CD4-positive, CD25-positive, alpha-beta regulatory T cell (primary cell): Measurements from ENCODE around the gene OXGR1. TPM values are rescaled to one million over a fixed set of nuclear protein-coding genes. Genes with fewer than 3 reads are reported as not detected.

Experiments
- ATAC-seq, 2 donors: fragments of 150-1000 bp; cut with Tn5 transposase; one replicate each; pipeline ENCODE4 v1.10.0; 2021; ENCODE audit warnings: low read depth in 2 of 2, moderate number of reproducible peaks in 2 of 2, moderate library complexity in 1 of 2
- DNase-seq, 3 donors: peaks; one replicate each; pipeline versions ENCODE4 v3.0.0 to v3.0.0-alpha.2; 2012 to 2022; ENCODE audit warnings: mixed read lengths in 1 of 3
- H3K27ac ChIP-seq: one replicate; pipeline ENCODE4 v1.7.0; 2013; ENCODE audit warnings: mild to moderate bottlenecking, low read length; ENCODE audit not compliant: insufficient read depth, poor library complexity, severe bottlenecking
- H3K27me3 ChIP-seq: one replicate; pipeline ENCODE4 v1.7.0; 2013; ENCODE audit warnings: low read length; ENCODE audit not compliant: control insufficient read depth, insufficient read depth
- H3K36me3 ChIP-seq: one replicate; pipeline ENCODE4 v1.7.0; 2013; ENCODE audit warnings: mild to moderate bottlenecking, low read length, moderate library complexity; ENCODE audit not compliant: control insufficient read depth, insufficient read depth
- H3K4me1 ChIP-seq: 2 replicates; pipeline ENCODE4 v1.7.0; 2013; ENCODE audit warnings: mild to moderate bottlenecking, low read length; ENCODE audit not compliant: insufficient read depth, control insufficient read depth, poor library complexity, severe bottlenecking
- H3K4me3 ChIP-seq: one replicate; pipeline ENCODE4 v1.7.0; 2013; ENCODE audit warnings: low read depth, mild to moderate bottlenecking, low read length, moderate library complexity
- H3K9me3 ChIP-seq, 2 experiments: 1 replicate in 1 of 2; 2 replicates in 1 of 2; pipeline ENCODE4 v1.7.0; 2013; ENCODE audit warnings: low read length in 2 of 2, mild to moderate bottlenecking in 1 of 2, moderate library complexity in 1 of 2; ENCODE audit not compliant: control insufficient read depth in 2 of 2
- H3K27ac Mint-ChIP-seq, 3 donors: one replicate each; pipeline ENCODE4 v1.8.0; 2020 to 2022; ENCODE audit warnings: mild to moderate bottlenecking in 3 of 3, mixed read lengths in 3 of 3, moderate library complexity in 2 of 3
- H3K27me3 Mint-ChIP-seq: one replicate; pipeline ENCODE4 v1.8.0; 2022; ENCODE audit warnings: mild to moderate bottlenecking, mixed read lengths
- H3K36me3 Mint-ChIP-seq: one replicate; pipeline ENCODE4 v1.8.0; 2020; ENCODE audit warnings: mixed read lengths
- H3K4me1 Mint-ChIP-seq, 4 donors: one replicate each; pipeline ENCODE4 v1.8.0; 2020 to 2022; ENCODE audit warnings: mixed read lengths in 4 of 4, mild to moderate bottlenecking in 1 of 4
- H3K4me3 Mint-ChIP-seq, 4 donors: one replicate each; pipeline ENCODE4 v1.8.0; 2020 to 2022; ENCODE audit warnings: mild to moderate bottlenecking in 4 of 4, mixed read lengths in 4 of 4, moderate library complexity in 3 of 4
- H3K9me3 Mint-ChIP-seq, 7 donors: one replicate each; pipeline ENCODE4 v1.8.0; 2020 to 2022; ENCODE audit warnings: mixed read lengths in 7 of 7, mild to moderate bottlenecking in 3 of 7, moderate library complexity in 2 of 7
- polyA plus RNA-seq, 4 donors: library from polyadenylated mRNA; unstranded; fragments of 300-500 nt; fragmentation: Illumina TruSeq; gene quantifications; one replicate each; pipeline ENCODE4 v1.2.3, GENCODE V29; 2021
- total RNA-seq: library from RNA; stranded (reverse); gene quantifications from one replicate; pipeline ENCODE4 v1.2.3, GENCODE V29; 2022

OXGR1 gene
- total and polyA plus RNA-seq, 5 donors from 2014 or later: not detected

DNA sequence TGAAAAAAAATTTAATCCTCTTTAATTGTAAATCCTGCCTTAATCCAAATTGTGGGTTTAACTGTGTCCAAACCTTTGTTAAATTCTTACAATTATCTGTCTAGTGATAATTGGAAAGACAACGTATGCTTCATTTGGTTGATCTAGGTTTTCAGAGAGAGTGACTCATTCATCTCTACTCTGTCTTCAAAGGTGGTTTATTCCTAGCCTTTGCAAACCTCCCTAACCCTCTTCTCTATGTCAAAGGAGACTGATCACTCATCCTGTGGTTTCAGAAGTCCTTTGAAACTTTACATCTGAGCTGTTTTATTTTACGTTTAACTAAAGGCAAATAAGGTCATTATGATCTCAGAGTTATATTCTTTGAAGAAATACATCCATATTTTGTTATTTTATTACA, 8.8 kb upstream of the OXGR1 start:
- Mint-ChIP-seq H3K36me3 (no peaks in the 10 kb centered on the region), H3K9me3 (peaks cover 0 to 2% (median 0%) of the 10 kb centered on the region in 7 donors), H3K27ac (no peak overlapping the region), H3K4me3 (no peak overlapping the region), H3K27me3 (peaks cover 16% of the 10 kb centered on the region), H3K4me1 (no peaks in the 10 kb centered on the region)
- DNase-seq (no peak), ATAC-seq (no peak)
- Histone ChIP-seq H3K27me3 (peaks cover 12% of the 10 kb centered on the region), H3K36me3 (no peaks in the 10 kb centered on the region), H3K4me3 (no peak overlapping the region), H3K27ac (no peak overlapping the region), H3K4me1 (no peaks in the 10 kb centered on the region), H3K9me3 (no peaks in the 10 kb centered on the region)

- H3K4me3 ChIP-seq: no peak overlapping the region
- Mint-ChIP-seq H3K27me3 (peaks cover 16% of the 10 kb centered on the region), H3K36me3 (no peaks in the 10 kb centered on the region), H3K9me3 (peaks cover 0 to 2% (median 0%) of the 10 kb centered on the region in 7 donors), H3K4me3 (no peak overlapping the region), H3K4me1 (no peaks in the 10 kb centered on the region), H3K27ac (no peak overlapping the region)
- H3K4me1 ChIP-seq: no peaks in the 10 kb centered on the region
- DNase-seq (no peak), ATAC-seq (no peak)
- no peak overlapping the region for H3K27ac ChIP-seq
- H3K9me3 ChIP-seq: no peaks in the 10 kb centered on the region
- peaks cover 12% of the 10 kb centered on the region for H3K27me3 ChIP-seq
- no peaks in the 10 kb centered on the region for H3K36me3 ChIP-seq
These were observed 8.3 kb upstream of the OXGR1 start for GRCh38 chr13:97002581-97002980.

DNA sequence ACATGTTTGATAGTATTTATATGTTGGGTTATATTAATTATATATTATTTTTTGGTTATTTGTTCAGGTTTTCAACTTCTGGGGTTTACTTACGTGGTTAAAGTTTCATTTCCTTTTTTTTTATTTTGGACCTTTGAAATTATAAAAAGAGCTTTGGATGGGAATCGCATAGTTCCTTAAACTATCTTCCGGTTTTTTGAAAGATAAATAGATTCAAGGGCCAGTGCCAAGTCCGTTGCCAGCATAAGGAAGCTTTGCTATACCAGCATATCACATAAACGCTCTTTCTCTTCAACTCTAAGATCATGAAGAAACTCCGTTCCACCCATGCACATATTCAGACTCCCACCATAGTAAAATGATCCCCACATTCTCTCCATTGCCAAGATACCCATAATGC, 7.4 kb upstream of the OXGR1 start:
- H3K4me3 ChIP-seq: no peak overlapping the region
- no peaks in the 10 kb centered on the region for H3K9me3 ChIP-seq
- peaks cover 0 to under 1% (median 0%) of the 10 kb centered on the region in 7 donors for H3K9me3 Mint-ChIP-seq
- H3K4me1 ChIP-seq: no peaks in the 10 kb centered on the region
- H3K36me3 Mint-ChIP-seq: no peaks in the 10 kb centered on the region
- no peak overlapping the region for H3K27ac Mint-ChIP-seq
- H3K27ac ChIP-seq: no peak overlapping the region
- peaks cover 16% of the 10 kb centered on the region for H3K27me3 Mint-ChIP-seq
- ATAC-seq (no peak), DNase-seq (no peak)
- H3K4me1 Mint-ChIP-seq: no peaks in the 10 kb centered on the region
- peaks cover 12% of the 10 kb centered on the region for H3K27me3 ChIP-seq
- no peaks in the 10 kb centered on the region for H3K36me3 ChIP-seq
- H3K4me3 Mint-ChIP-seq: no peak overlapping the region

DNA sequence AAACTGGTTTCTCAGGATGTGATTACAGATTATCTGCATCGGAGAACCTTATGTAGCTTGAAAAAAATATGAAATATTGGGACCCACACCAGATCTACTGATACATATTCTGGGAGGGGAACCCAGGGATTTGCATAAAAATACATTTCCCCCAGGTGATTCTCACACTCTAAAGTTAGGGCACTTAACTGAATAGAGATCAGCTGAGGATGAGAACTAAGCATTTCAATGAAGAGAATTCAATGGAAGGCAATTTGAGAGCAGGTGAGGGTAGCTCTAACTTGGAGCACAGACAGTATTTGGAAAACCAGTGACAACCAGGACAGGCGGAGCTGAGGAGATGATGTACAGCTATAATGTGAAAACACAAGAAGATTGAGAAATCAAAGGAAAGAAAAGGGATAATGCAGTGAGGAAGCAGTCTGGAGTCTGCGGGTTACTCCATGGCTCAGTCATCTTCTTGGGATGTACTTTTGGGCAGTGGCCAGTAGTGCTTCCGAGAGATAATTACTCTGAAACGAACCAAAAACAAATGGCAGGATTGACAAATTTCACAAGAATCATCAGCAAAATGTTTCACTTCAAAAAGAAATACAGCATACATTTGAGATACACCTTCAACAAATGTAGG, 6.1 kb upstream of the OXGR1 start:
- Mint-ChIP-seq H3K4me1 (no peaks in the 10 kb centered on the region), H3K27me3 (peaks cover 16% of the 10 kb centered on the region), H3K9me3 (no peaks in the 10 kb centered on the region), H3K27ac (no peak overlapping the region), H3K4me3 (no peak overlapping the region), H3K36me3 (no peaks in the 10 kb centered on the region)
- Histone ChIP-seq H3K4me1 (no peaks in the 10 kb centered on the region), H3K27ac (no peak overlapping the region), H3K27me3 (peaks cover 12% of the 10 kb centered on the region), H3K9me3 (no peaks in the 10 kb centered on the region), H3K4me3 (no peak overlapping the region), H3K36me3 (no peaks in the 10 kb centered on the region)
- DNase-seq (no peak), ATAC-seq (no peak)

DNA sequence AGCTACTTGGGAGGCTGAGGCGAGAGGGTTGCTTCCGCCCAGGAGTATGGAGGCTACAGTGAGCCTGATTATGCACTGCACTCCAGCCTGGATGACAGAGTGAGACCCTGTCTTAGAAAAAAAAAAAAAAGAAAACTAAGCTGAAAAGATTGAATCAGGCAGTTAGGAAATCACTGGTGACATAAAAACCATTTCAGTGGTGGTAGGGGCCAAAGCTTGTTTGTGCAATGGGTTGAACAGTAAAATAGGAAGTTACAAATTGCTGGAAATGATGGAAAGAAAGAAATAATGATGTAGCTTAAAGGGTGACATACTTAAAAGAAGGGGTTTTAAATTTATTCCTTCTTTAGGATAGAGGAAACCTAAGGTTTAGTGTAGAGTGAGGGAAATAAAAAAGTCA, 4.8 kb upstream of the OXGR1 start:
- Mint-ChIP-seq H3K27ac (no peak overlapping the region), H3K9me3 (peaks cover 0 to 2% (median 0%) of the 10 kb centered on the region in 7 donors), H3K36me3 (no peaks in the 10 kb centered on the region), H3K27me3 (peaks cover 25% of the 10 kb centered on the region), H3K4me1 (no peaks in the 10 kb centered on the region), H3K4me3 (no peak overlapping the region)
- Histone ChIP-seq H3K9me3 (no peaks in the 10 kb centered on the region), H3K4me3 (no peak overlapping the region), H3K4me1 (no peaks in the 10 kb centered on the region), H3K36me3 (no peaks in the 10 kb centered on the region), H3K27ac (no peak overlapping the region), H3K27me3 (peaks cover 15% of the 10 kb centered on the region)
- no peak for ATAC-seq
- DNase-seq: no peak

DNA sequence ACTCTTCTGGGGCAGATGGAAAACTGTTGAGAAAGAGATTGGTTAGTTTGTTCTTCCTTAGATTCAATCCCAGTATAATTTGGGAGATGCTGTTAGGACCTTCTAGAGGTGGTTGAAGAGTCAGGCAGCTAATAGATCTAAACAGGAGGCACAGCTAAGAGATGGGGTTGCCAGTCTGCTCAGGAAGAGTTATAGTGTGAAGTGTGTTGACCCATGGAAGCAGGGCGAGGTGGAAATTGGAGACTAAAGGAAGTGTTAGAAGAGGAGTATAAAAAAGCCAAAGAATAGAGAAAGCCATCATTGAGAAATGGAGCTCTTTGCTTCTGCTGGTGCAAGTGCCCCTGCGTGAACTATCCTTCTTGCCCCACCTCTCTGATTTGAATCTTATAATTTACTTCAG, 3.8 kb upstream of the OXGR1 start:
- Mint-ChIP-seq H3K27ac (no peak overlapping the region), H3K36me3 (no peaks in the 10 kb centered on the region), H3K27me3 (peaks cover 31% of the 10 kb centered on the region), H3K9me3 (peaks cover 0 to 2% (median 0%) of the 10 kb centered on the region in 7 donors), H3K4me1 (peaks cover 0 to 3% (median 0%) of the 10 kb centered on the region in 4 donors), H3K4me3 (no peak overlapping the region)
- no peaks in the 10 kb centered on the region for H3K36me3 ChIP-seq
- ATAC-seq: no peak
- no peaks in the 10 kb centered on the region for H3K9me3 ChIP-seq
- H3K4me1 ChIP-seq: no peaks in the 10 kb centered on the region
- peaks cover 15% of the 10 kb centered on the region for H3K27me3 ChIP-seq
- H3K27ac ChIP-seq: no peak overlapping the region
- DNase-seq: no peak
- no peak overlapping the region for H3K4me3 ChIP-seq

GRCh38 chr13:96996886-96997285, 2.6 kb upstream of the OXGR1 start:
- Histone ChIP-seq H3K4me1 (no peaks in the 10 kb centered on the region), H3K36me3 (no peaks in the 10 kb centered on the region), H3K9me3 (peaks cover 0 to under 1% of the 10 kb centered on the region in 2 experiments), H3K27ac (no peak overlapping the region), H3K27me3 (peaks cover 11% of the 10 kb centered on the region), H3K4me3 (no peak overlapping the region)
- no peak overlapping the region for H3K4me3 Mint-ChIP-seq
- peaks cover 0 to 2% (median 1%) of the 10 kb centered on the region in 7 donors for H3K9me3 Mint-ChIP-seq
- no peak overlapping the region for H3K27ac Mint-ChIP-seq
- H3K36me3 Mint-ChIP-seq: no peaks in the 10 kb centered on the region
- H3K4me1 Mint-ChIP-seq: peaks cover 0 to 3% (median 0%) of the 10 kb centered on the region in 4 donors
- ATAC-seq (no peak), DNase-seq (no peak)
- peaks cover 35% of the 10 kb centered on the region for H3K27me3 Mint-ChIP-seq

- ATAC-seq: no peak
- no peak overlapping the region for H3K27ac Mint-ChIP-seq
- H3K27ac ChIP-seq: no peak overlapping the region
- peaks cover 0 to 3% (median 0%) of the 10 kb centered on the region in 4 donors for H3K4me1 Mint-ChIP-seq
- peaks cover 0 to 1% of the 10 kb centered on the region in 2 experiments for H3K9me3 ChIP-seq
- peaks cover 0 to 4% (median 3%) of the 10 kb centered on the region in 7 donors for H3K9me3 Mint-ChIP-seq
- H3K36me3 Mint-ChIP-seq: no peaks in the 10 kb centered on the region
- no peak for DNase-seq
- H3K36me3 ChIP-seq: no peaks in the 10 kb centered on the region
- no peak overlapping the region for H3K4me3 Mint-ChIP-seq
- H3K27me3 Mint-ChIP-seq: peaks cover 35% of the 10 kb centered on the region
- H3K4me3 ChIP-seq: no peak overlapping the region
- H3K27me3 ChIP-seq: peaks cover 10% of the 10 kb centered on the region
- H3K4me1 ChIP-seq: no peaks in the 10 kb centered on the region
These were observed 1.8 kb upstream of the OXGR1 start for GRCh38 chr13:96996107-96996506.
